Upper lobe of left lung (tissue), 4 donors: Measurements from ENCODE around the gene FOXJ1.

Experiments used
- EP300 ChIP-seq, 4 donors: sonication (generic); formaldehyde crosslinking; IDR thresholded peaks; one replicate each; pipeline ENCODE4 v1.5.1; 2017; ENCODE audit warnings: antibody characterized with exemption in 4 of 4, control low read depth in 2 of 4
- POLR2A ChIP-seq, 4 donors: fragments of 450-650 bp; IDR thresholded peaks; one replicate each; pipeline ENCODE4 v1.5.1; 2016 to 2017; ENCODE audit warnings: antibody characterized with exemption in 4 of 4, mild to moderate bottlenecking in 2 of 4
- POLR2AphosphoS5 ChIP-seq, 2 donors: sonication (generic); formaldehyde crosslinking; IDR thresholded peaks; one replicate each; pipeline ENCODE4 v1.5.1; 2017; ENCODE audit warnings: antibody characterized with exemption in 2 of 2
- TF ChIP-seq, protein P1 (sequence below), 6 experiments: fragments of 450-650 bp in 4 of 6; fragments of 200-600 bp in 2 of 6; sonication (generic) in 2 of 6; IDR thresholded peaks; one replicate each; pipeline ENCODE4 v1.5.1; 2016 to 2019; ENCODE audit warnings: antibody characterized with exemption in 6 of 6

DNA sequence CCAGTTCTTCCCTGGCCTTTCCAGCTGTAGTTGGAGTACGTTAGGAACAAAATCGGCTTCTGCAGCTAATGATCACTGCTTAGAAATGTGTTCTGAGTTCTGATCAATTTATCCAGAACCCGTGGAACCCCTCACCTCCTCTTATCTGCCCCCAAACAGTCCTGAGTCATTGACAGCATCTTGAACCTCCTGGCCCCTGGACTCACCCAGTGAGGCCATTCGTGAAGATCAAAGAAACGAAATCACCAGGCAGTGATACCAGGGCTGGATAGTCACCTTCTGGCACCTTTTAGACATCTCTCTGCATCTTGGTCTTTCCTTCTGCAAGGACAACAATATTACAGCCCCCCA, 20.4 kb downstream of the FOXJ1 start:
- TF ChIP-seq EP300 (IDR thresholded peaks at IDR 0.05) (no peak), POLR2AphosphoS5 (IDR thresholded peaks at IDR 0.05) (no peak), POLR2A (IDR thresholded peaks at IDR 0.05) (no peak)
- TF ChIP-seq, protein P1, sequence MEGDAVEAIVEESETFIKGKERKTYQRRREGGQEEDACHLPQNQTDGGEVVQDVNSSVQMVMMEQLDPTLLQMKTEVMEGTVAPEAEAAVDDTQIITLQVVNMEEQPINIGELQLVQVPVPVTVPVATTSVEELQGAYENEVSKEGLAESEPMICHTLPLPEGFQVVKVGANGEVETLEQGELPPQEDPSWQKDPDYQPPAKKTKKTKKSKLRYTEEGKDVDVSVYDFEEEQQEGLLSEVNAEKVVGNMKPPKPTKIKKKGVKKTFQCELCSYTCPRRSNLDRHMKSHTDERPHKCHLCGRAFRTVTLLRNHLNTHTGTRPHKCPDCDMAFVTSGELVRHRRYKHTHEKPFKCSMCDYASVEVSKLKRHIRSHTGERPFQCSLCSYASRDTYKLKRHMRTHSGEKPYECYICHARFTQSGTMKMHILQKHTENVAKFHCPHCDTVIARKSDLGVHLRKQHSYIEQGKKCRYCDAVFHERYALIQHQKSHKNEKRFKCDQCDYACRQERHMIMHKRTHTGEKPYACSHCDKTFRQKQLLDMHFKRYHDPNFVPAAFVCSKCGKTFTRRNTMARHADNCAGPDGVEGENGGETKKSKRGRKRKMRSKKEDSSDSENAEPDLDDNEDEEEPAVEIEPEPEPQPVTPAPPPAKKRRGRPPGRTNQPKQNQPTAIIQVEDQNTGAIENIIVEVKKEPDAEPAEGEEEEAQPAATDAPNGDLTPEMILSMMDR (IDR thresholded peaks at IDR 0.05), result no peak
